IMR-90 (cell line): ENCODE results near the gene GNG7.

ENCODE experiments used
- CEBPB ChIP-seq: IDR thresholded peaks from 2 replicates; pipeline ENCODE4 v1.6.1; 2012; ENCODE audit warnings: low read depth, low read length, improper control_type of control experiment
- CTCF ChIP-seq: conservative IDR thresholded peaks from 2 replicates; pipeline ENCODE4 v1.5.1; 2012; ENCODE audit warnings: mild to moderate bottlenecking, low read depth, low read length, improper control_type of control experiment
- POLR2A ChIP-seq: IDR thresholded peaks from 2 replicates; pipeline ENCODE4 v1.6.1; 2012; ENCODE audit warnings: mild to moderate bottlenecking, low read depth, low read length
- SMC3 ChIP-seq: fragments of 150-350 bp; IDR thresholded peaks from 2 replicates; pipeline ENCODE4 v1.6.1; 2016; ENCODE audit warnings: low read depth, mild to moderate bottlenecking, antibody characterized with exemption, low read length, moderate library complexity

- TF ChIP-seq CTCF (no peak), CEBPB (no peak), POLR2A (no peak), SMC3 (no peak)
Measured at GRCh38 chr19:2547033-2547680, 155.3 kb downstream of the GNG7 start.
